Thyroid gland (tissue), 4 donors: ENCODE data around the gene VCP. TPM values are rescaled to one million over a fixed set of nuclear protein-coding genes. Genes with fewer than 3 reads are reported as not detected.

ENCODE experiments used
- DNase-seq, 2 donors: peaks; one replicate each; pipeline ENCODE4 v3.0.0-alpha.2; 2019
- H3K27ac ChIP-seq, 3 donors: fragments of 200-600 bp; sonication (generic); 1 replicate in 2 of 3; 2 replicates in 1 of 3; pipeline ENCODE4 v1.5.1; 2016 to 2019; ENCODE audit warnings: mild to moderate bottlenecking in 1 of 3, moderate library complexity in 1 of 3
- H3K27me3 ChIP-seq: fragments of 200-600 bp; sonication (generic); one replicate; pipeline ENCODE4 v1.5.1; 2019
- H3K36me3 ChIP-seq, 2 donors: fragments of 200-600 bp; sonication (generic); one replicate each; pipeline ENCODE4 v1.5.1; 2016 to 2019
- H3K4me1 ChIP-seq, 2 donors: fragments of 200-600 bp; sonication (generic); one replicate each; pipeline ENCODE4 v1.5.1; 2017 to 2019
- H3K4me3 ChIP-seq, 3 donors: fragments of 200-600 bp; sonication (generic); replicated peaks in 1 of 3; 1 replicate in 2 of 3; 2 replicates in 1 of 3; pipeline ENCODE4 v1.5.1; 2016; ENCODE audit warnings: mild to moderate bottlenecking in 1 of 3
- H3K9me3 ChIP-seq: fragments of 200-600 bp; sonication (generic); one replicate; pipeline ENCODE4 v1.5.1; 2017
- POLR2A ChIP-seq, 2 donors: fragments of 450-650 bp; IDR thresholded peaks; one replicate each; pipeline ENCODE4 v1.6.1; 2017; ENCODE audit warnings: antibody characterized with exemption in 2 of 2, mild to moderate bottlenecking in 2 of 2, moderate library complexity in 1 of 2
- WGBS, 2 donors: methylation state at CpG; one replicate each; pipeline ENCODE4 v1.1.5; 2017; 5-methylcytosine and 5-hydroxymethylcytosine counted together
- intact Hi-C: fragments of 100-400 bp; cut with DNase I; formaldehyde crosslinking; loops from one replicate; pipeline ENCODE4 v1.15.1; 2023
- total RNA-seq, 4 donors: library from RNA; depleted of rRNA; stranded (reverse); fragments of >200 nt; gene quantifications; one replicate each; pipeline ENCODE4 v1.2.3, GENCODE V29; 2016
- TF ChIP-seq, protein P1 (sequence below), 6 experiments: fragments of 200-600 bp in 3 of 6; fragments of 450-650 bp in 3 of 6; sonication (generic) in 3 of 6; IDR thresholded peaks; one replicate each; pipeline ENCODE4 v1.5.1; 2016 to 2019; ENCODE audit warnings: antibody characterized with exemption in 6 of 6, mild to moderate bottlenecking in 2 of 6, inconsistent platforms in 1 of 6, moderate library complexity in 1 of 6

Gene VCP
- total RNA-seq, 4 donors from 2014 or later, result 150 to 260 (median 233) TPM

DNA sequence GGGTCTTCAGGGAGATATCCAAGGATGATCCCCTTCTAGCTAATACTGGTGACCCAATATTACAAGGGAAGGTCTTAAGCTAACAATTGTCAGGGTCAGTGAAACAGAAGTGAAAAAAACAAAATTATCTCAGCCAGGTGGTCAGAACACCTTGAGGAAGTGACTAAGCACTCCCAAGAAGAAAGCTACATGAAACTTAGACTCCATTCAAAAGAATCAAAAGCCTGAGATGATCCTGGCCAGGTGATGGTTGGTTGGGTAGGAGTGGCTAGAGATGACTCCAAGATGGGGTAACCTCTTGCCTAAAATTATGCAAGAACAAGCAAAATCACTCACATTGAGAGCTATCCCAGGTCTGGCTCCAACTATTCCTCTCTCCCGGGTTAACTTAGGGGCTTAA, 5.4 kb downstream of the VCP start:
- H3K4me1 ChIP-seq, result peaks cover 22 to 28% of the 10 kb centered on the region in 2 donors
- peaks cover 58 to 64% of the 10 kb centered on the region in 2 donors for H3K36me3 ChIP-seq
- intact Hi-C loops, result no loop called here
- H3K4me3 ChIP-seq, result no peak overlapping the region
- DNase-seq, result no peak
- H3K27me3 ChIP-seq, result no peaks in the 10 kb centered on the region
- no peaks in the 10 kb centered on the region for H3K9me3 ChIP-seq
- 91 to 94% methylated on average over 1 of the region's 1 CpG for WGBS, 2 donors
- no peak overlapping the region for H3K27ac ChIP-seq
- no peak for TF ChIP-seq POLR2A (IDR thresholded peaks at IDR 0.05)
- TF ChIP-seq, protein P1, sequence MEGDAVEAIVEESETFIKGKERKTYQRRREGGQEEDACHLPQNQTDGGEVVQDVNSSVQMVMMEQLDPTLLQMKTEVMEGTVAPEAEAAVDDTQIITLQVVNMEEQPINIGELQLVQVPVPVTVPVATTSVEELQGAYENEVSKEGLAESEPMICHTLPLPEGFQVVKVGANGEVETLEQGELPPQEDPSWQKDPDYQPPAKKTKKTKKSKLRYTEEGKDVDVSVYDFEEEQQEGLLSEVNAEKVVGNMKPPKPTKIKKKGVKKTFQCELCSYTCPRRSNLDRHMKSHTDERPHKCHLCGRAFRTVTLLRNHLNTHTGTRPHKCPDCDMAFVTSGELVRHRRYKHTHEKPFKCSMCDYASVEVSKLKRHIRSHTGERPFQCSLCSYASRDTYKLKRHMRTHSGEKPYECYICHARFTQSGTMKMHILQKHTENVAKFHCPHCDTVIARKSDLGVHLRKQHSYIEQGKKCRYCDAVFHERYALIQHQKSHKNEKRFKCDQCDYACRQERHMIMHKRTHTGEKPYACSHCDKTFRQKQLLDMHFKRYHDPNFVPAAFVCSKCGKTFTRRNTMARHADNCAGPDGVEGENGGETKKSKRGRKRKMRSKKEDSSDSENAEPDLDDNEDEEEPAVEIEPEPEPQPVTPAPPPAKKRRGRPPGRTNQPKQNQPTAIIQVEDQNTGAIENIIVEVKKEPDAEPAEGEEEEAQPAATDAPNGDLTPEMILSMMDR (IDR thresholded peaks at IDR 0.05), result no peak

DNA sequence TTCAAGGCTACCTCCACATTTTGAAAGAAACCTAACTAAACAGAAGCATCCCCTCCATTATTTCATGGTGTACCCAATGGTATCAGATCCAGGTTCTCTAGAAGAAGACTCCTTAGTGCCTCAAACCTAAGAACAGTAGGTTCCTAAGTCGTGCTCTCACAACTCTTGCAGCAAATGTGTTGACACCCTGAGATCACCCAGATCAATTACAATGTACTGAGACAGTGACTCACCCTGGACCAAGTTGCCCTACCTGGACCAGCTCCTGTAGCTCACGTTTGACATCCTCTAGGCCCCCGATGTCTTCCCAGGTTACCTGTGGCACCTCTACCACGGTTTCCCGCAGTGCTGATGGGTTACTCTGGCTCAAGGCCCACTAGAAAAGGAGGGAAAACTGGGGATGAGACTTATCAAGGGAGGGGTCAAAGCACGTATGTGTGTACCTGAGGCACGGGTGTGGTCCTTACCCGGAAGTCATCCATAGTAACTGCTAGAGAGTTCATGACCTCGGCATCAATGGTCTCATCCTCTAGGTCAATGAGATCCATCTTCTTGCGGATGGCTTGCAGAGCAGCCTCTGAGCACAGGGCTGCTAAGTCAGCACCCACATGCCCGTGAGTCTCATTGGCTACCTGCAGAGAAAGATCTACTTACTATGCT, 11.7 kb downstream of the VCP start:
- intact Hi-C loops, result no loop called here
- no peak for DNase-seq
- Histone ChIP-seq H3K4me1 (no peaks in the 10 kb centered on the region), H3K36me3 (peaks cover 98% of the 10 kb centered on the region in 2 donors), H3K27ac (no peak overlapping the region), H3K27me3 (no peaks in the 10 kb centered on the region), H3K4me3 (no peak overlapping the region), H3K9me3 (no peaks in the 10 kb centered on the region)
- TF ChIP-seq, protein P1 (IDR thresholded peaks at IDR 0.05), result no peak
- no peak for TF ChIP-seq POLR2A (IDR thresholded peaks at IDR 0.05)
- 91 to 96% methylated on average over 11 of the region's 11 CpGs for WGBS, 2 donors

DNA sequence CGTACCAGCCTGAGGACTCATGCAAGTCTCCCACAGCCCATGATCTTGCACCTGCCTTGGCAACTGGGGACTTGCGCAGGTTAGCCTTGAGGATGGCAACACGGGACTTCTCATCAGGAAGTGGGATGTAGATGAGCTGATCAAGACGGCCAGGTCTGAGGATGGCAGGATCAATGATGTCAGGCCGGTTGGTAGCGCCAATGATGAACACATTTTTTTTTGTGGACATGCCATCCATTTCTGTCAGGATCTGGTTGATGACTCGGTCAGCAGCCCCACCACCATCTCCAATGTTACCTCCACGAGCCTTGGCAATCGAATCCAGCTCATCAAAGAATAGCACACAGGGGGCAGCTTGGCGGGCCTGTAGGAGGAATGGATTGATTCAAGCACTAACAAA, 13.0 kb downstream of the VCP start:
- no peaks in the 10 kb centered on the region for H3K27me3 ChIP-seq
- no peaks in the 10 kb centered on the region for H3K9me3 ChIP-seq
- H3K36me3 ChIP-seq, result peaks cover 91 to 96% of the 10 kb centered on the region in 2 donors
- no peaks in the 10 kb centered on the region for H3K4me1 ChIP-seq
- TF ChIP-seq, protein P1 (IDR thresholded peaks at IDR 0.05), result no peak
- TF ChIP-seq POLR2A (IDR thresholded peaks at IDR 0.05), result no peak
- DNase-seq, result no peak
- WGBS, 2 donors, result 94 to 95% methylated on average over 10 of the region's 10 CpGs
- no peak overlapping the region for H3K4me3 ChIP-seq
- no peak overlapping the region for H3K27ac ChIP-seq
- intact Hi-C loops, result no loop called here

DNA sequence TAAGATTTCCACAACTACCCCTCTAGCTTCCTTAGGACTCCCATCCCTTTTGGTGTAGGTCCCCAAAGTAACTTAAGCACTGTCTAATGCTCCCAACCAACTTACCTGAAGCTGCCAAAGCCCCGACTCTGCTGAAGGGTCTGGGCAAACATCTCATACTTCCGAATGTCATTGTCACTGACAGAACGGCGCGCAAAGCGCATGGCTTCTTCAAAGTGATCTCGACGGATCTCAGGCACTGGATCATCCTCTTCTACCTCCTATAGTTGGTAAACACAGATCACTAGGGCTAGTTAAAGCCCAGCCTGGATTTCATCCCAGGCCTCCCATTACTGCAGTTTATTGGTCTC, 15.2 kb downstream of the VCP start:
- Histone ChIP-seq H3K27ac (no peak overlapping the region), H3K4me3 (no peak overlapping the region), H3K4me1 (no peaks in the 10 kb centered on the region), H3K9me3 (no peaks in the 10 kb centered on the region), H3K36me3 (peaks cover 76 to 78% of the 10 kb centered on the region in 2 donors), H3K27me3 (no peaks in the 10 kb centered on the region)
- no peak for DNase-seq
- TF ChIP-seq, protein P1 (IDR thresholded peaks at IDR 0.05), result no peak
- TF ChIP-seq POLR2A (IDR thresholded peaks at IDR 0.05), result no peak
- 95 to 98% methylated on average over 8 of the region's 8 CpGs for WGBS, 2 donors
- intact Hi-C loops, result no loop called here

DNA sequence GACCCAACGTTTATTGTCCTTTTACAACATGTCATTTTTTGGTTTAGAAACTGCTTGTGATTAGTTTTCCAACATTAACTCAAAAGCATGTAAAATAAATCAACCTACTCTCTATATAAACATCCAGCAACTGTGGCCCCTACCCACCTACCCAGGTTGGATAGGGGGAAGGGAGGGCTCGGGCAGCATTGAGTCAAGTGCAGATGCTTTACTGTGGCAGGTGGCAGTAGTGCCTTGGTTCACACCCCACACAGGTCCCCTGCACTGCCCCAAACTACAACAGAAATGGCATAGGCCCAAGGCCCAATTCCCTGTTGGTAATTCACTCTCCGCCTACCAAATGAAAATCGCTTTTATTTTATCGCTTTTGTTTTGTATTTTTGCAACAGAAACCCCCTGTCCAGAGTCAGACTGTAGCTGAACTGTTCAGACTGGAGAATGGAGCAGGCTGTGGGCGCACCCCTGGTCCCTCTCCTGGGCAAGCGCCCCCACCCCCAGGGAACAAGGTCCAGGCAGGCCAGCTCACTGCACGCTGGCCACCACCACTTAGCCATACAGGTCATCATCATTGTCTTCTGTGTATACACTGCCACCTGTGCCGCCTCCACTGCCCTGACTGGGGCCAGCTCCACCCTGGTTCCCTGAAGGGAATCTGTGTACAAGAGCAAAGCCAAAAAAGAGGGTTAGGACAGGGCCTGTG, 15.7 kb downstream of the VCP start:
- TF ChIP-seq, protein P1 (IDR thresholded peaks at IDR 0.05), result no peak
- TF ChIP-seq POLR2A (IDR thresholded peaks at IDR 0.05), result no peak
- no peaks in the 10 kb centered on the region for H3K27me3 ChIP-seq
- no peaks in the 10 kb centered on the region for H3K4me1 ChIP-seq
- WGBS, 2 donors, result 93 to 99% methylated on average over 9 of the region's 9 CpGs
- intact Hi-C loops, result no loop called here
- H3K9me3 ChIP-seq, result no peaks in the 10 kb centered on the region
- no peak overlapping the region for H3K27ac ChIP-seq
- DNase-seq, result no peak
- no peak overlapping the region for H3K4me3 ChIP-seq
- peaks cover 73 to 78% of the 10 kb centered on the region in 2 donors for H3K36me3 ChIP-seq
